Islet precursor cell (in vitro differentiated cells): Measurements from ENCODE around the gene HEPH.
A peak's percentile ranks its signal among the peaks of the same experiment; 100 is the strongest.
"Not testable (repeated sequence)": the region's sequence is repeated elsewhere in the genome, so short reads cannot be mapped to it uniquely, and the experiment has no call there.

ENCODE experiments used
- DNase-seq: peaks from one replicate; pipeline ENCODE4 v3.0.0-alpha.2; 2018

The HEPH gene

GRCh38 chrX:66163849-66164411, at the start of gene HEPH:
Gene HEPH (plus strand): TSS chrX:66164247. CDS start chrX:66170571, 6,324 bp downstream.
- peak; percentile 67 for DNase-seq

GRCh38 chrX:66118722-66119121, 45.3 kb upstream of the HEPH start:
- DNase-seq = not testable (repeated sequence)

GRCh38 chrX:66121354-66121753, 42.7 kb upstream of the HEPH start:
- DNase-seq = not testable (repeated sequence)

GRCh38 chrX:66126662-66127061, 37.4 kb upstream of the HEPH start:
- no peak for DNase-seq

GRCh38 chrX:66130469-66130868, 33.6 kb upstream of the HEPH start:
- DNase-seq = no peak

GRCh38 chrX:66135284-66135683, 28.8 kb upstream of the HEPH start:
- DNase-seq = not testable (repeated sequence)

- DNase-seq = no peak
Measured at GRCh38 chrX:66142351-66142750, 21.7 kb upstream of the HEPH start.

GRCh38 chrX:66144258-66144657, 19.8 kb upstream of the HEPH start:
- DNase-seq = no peak

- no peak for DNase-seq
Measured at GRCh38 chrX:66149519-66149918, 14.5 kb upstream of the HEPH start.

GRCh38 chrX:66150163-66150562, 13.9 kb upstream of the HEPH start:
- no peak for DNase-seq

GRCh38 chrX:66162331-66162822, 1.7 kb upstream of the HEPH start:
- DNase-seq = no peak

- DNase-seq = no peak
Measured at GRCh38 chrX:66163447-66163846, 600 bp upstream of the HEPH start.

- no peak for DNase-seq
Measured at GRCh38 chrX:66164470-66164869, 423 bp downstream of the HEPH start.

GRCh38 chrX:66164931-66165330, 884 bp downstream of the HEPH start:
- DNase-seq = no peak

GRCh38 chrX:66166671-66167070, 2.6 kb downstream of the HEPH start:
- DNase-seq = no peak

GRCh38 chrX:66167431-66167830, 3.4 kb downstream of the HEPH start:
- DNase-seq = no peak

- DNase-seq = no peak
Measured at GRCh38 chrX:66176134-66176533, 12.1 kb downstream of the HEPH start.

GRCh38 chrX:66191563-66191962, 27.5 kb downstream of the HEPH start:
- DNase-seq = no peak

- DNase-seq = no peak
Measured at GRCh38 chrX:66193821-66194220, 29.8 kb downstream of the HEPH start.

GRCh38 chrX:66200050-66200664, 36.1 kb downstream of the HEPH start:
- no peak for DNase-seq

GRCh38 chrX:66200855-66201795, 37.1 kb downstream of the HEPH start:
- no peak for DNase-seq

GRCh38 chrX:66203114-66203513, 39.1 kb downstream of the HEPH start:
- DNase-seq = no peak

- DNase-seq = no peak
Measured at GRCh38 chrX:66221856-66222255, 57.8 kb downstream of the HEPH start.

GRCh38 chrX:66232296-66232695, 68.2 kb downstream of the HEPH start:
- DNase-seq = no peak
